ENCODE data around the gene CRTC2. TPM values are rescaled to one million over a fixed set of nuclear protein-coding genes. Genes with fewer than 3 reads are reported as not detected.

The CRTC2 gene
- total RNA-seq, 2 experiments from 2014 or later: 86.3 to 98.5 TPM

DNA sequence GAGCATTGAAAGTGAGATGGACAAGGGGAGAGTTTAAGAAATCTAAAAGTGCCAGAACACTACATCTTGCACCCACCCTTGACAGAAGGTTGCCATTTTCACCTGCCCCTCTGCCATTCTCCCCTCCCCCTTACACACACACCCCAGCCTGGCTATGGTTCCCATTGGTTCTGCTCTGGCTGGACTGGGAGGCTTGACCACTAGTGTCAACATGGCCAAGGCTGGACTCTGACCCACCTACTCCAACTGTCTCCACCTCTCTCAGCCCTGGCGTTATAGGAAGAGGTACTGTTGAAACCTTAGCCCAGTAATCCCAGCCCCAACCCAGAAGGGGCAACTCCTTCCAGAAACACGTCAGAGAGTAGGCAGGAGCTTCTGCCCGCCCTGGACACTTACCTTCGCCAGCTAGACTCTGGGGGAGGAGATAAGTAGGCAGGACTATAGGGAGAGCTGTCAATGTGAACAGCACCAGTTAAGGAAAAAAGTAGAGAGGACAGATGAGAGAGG is 4.5 kb downstream of the CRTC2 start:
- no peaks in the 10 kb centered on the region for H3K9me3 Mint-ChIP-seq (ENCODE audit: low read depth)
- H3K36me3 Mint-ChIP-seq: peaks cover 36% of the 10 kb centered on the region
- CTCF ChIA-PET: interaction anchor here (0.9 to 1.0 kb wide), 3 partner anchors 9 to 32 kb away, joined by 3 to 4 read pairs (median 3); partner anchors contain the start of genes CREB3L4 and RAB13
- DNase-seq (no peak), ATAC-seq (no peak)
- H3K27ac Mint-ChIP-seq: peak overlapping the region; percentile 54
- peaks cover 32% of the 10 kb centered on the region for H3K4me1 Mint-ChIP-seq
- no peaks in the 10 kb centered on the region for H3K27me3 Mint-ChIP-seq
- no peak overlapping the region for H3K4me3 Mint-ChIP-seq

- H3K4me1 Mint-ChIP-seq: peaks cover 28% of the 10 kb centered on the region
- no peaks in the 10 kb centered on the region for H3K9me3 Mint-ChIP-seq (ENCODE audit: low read depth)
- no peak overlapping the region for H3K4me3 Mint-ChIP-seq
- DNase-seq: no peak
- H3K27ac Mint-ChIP-seq: peak overlapping the region; percentile 8
- CTCF ChIA-PET: no interaction called here
- no peaks in the 10 kb centered on the region for H3K27me3 Mint-ChIP-seq
- ATAC-seq: no peak
- peaks cover 38% of the 10 kb centered on the region for H3K36me3 Mint-ChIP-seq
Observed at GRCh38 chr1:153951801-153952200, 6.6 kb downstream of the CRTC2 start.

- ATAC-seq (no peak), DNase-seq (no peak)
- no peak overlapping the region for H3K4me3 Mint-ChIP-seq
- H3K9me3 Mint-ChIP-seq (ENCODE audit: low read depth): no peaks in the 10 kb centered on the region
- no peak overlapping the region for H3K27ac Mint-ChIP-seq
- peaks cover 24% of the 10 kb centered on the region for H3K4me1 Mint-ChIP-seq
- CTCF ChIA-PET: no interaction called here
- H3K36me3 Mint-ChIP-seq: peaks cover 38% of the 10 kb centered on the region
- H3K27me3 Mint-ChIP-seq: no peaks in the 10 kb centered on the region
Observed at GRCh38 chr1:153951183-153951582, 7.2 kb downstream of the CRTC2 start.

GRCh38 chr1:153946622-153947241 is 11.7 kb downstream of the CRTC2 start, which contains the start of gene DENND4B:
DENND4B (minus strand) TSS chr1:153946718; CDS start chr1:153944374, 2,344 bp downstream.
- DNase-seq (peak; percentile 83), ATAC-seq (peak; percentile 72)
- peak within 1 kb of the TSS; percentile 83 for H3K4me3 Mint-ChIP-seq
- H3K27ac Mint-ChIP-seq: peak within 1 kb of the TSS; percentile 98
- no peaks in the 10 kb centered on the region for H3K27me3 Mint-ChIP-seq
- H3K4me1 Mint-ChIP-seq: peaks cover 27% of the 10 kb centered on the region
- no peaks in the 10 kb centered on the region for H3K9me3 Mint-ChIP-seq (ENCODE audit: low read depth)
- H3K36me3 Mint-ChIP-seq: peaks cover 35% of the 10 kb centered on the region
- CTCF ChIA-PET: interaction anchor here (0.6 to 5.1 kb wide), 26 partner anchors 11 to 671 kb away, joined by 3 to 61 read pairs (median 5); partner anchors contain the start of genes CREB3L4, CRTC2, GATAD2B and JTB

DNA sequence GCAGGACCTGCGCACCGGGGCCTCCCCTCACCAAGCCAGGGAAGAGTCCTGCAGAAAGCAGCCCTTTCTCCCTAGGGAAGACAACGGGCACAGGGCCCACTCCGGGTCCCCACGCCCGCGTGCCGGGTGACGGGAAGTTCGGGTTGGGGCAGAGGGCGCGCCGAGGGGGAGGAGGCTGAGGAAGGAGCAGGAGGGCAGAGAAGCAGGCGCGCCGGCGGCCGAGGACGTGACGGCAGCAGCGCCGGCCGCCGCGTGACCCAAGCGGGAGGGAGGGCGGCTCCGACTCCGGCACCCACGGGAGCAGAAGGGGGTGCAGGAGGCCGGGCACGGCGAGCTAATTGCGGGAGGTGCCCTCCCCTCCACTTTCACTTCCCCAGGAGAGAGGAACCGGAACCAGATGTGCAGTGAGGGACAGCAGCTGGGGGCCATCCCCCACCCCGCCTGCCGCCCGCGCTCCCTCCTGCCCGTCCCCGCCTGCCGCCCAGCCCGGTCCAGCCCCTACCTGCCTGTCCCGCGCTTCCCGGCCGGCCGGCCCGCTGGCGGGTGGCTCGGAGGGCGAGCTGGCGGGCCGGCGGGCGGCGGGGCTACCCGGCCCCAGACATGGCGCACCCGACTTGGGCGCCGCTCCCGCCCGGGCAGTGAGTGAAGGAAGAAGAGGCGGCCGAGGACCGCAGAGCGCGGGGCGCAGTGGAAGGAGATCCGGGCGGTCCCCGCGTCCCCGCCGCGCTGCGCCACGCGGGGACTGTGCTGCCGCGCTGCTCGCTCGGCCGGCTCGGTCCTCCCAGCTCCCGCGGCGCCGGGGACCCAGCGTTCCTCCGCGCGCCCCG is 12.4 kb downstream of the CRTC2 start:
- Mint-ChIP-seq H3K4me3 (peak overlapping the region; percentile 83), H3K4me1 (peaks cover 27% of the 10 kb centered on the region), H3K9me3 (ENCODE audit: low read depth) (no peaks in the 10 kb centered on the region), H3K27ac (peak overlapping the region; percentile 98), H3K27me3 (no peaks in the 10 kb centered on the region), H3K36me3 (peaks cover 37% of the 10 kb centered on the region)
- DNase-seq (peak; percentile 85), ATAC-seq (peak; percentile 52)
- CTCF ChIA-PET: interaction anchor here (0.6 to 5.1 kb wide), 27 partner anchors 9 to 672 kb away, joined by 3 to 61 read pairs (median 4); partner anchors contain the start of genes CREB3L4, CRTC2, GATAD2B and JTB

DNA sequence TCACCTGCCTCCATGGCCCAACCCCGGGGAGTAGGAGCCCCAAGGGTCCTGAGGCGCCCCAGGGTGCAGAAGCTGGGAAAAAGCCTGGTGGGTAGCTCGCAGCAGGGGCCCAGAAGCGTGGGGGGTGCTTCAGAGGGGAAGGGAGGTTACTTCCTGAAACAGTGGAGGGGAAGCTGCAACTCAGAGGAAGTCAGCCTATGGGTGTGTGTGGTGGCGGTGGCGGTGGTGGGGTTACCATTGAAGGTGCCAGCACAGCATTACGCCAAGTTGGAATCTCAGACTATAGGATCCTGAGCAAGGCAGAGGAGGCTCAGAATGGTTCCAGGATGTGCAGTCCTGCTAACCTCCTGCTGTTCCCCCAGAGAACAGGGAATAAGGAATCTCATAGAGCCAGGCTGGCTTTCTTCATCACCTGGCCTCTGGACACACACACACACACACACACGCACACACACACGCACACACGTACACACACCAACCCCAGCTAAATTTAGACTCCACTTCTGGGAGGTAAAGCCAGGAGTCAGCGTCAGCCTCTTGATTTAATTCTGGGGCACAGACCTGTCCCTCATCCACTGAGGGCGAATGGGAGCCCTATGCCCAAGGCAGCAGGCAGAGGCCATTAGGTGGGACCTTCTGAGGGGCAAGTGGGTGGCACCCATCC is 13.1 kb downstream of the CRTC2 start:
- peak overlapping the region; percentile 98 for H3K27ac Mint-ChIP-seq
- H3K36me3 Mint-ChIP-seq: peaks cover 37% of the 10 kb centered on the region
- H3K4me3 Mint-ChIP-seq: peak overlapping the region; percentile 83
- peak; percentile 70 for ATAC-seq
- no peaks in the 10 kb centered on the region for H3K9me3 Mint-ChIP-seq (ENCODE audit: low read depth)
- CTCF ChIA-PET: interaction anchor here (0.6 to 5.1 kb wide), 22 partner anchors 9 to 273 kb away, joined by 3 to 61 read pairs (median 7); partner anchors contain the start of genes CREB3L4, CRTC2, GATAD2B and JTB
- H3K4me1 Mint-ChIP-seq: peaks cover 27% of the 10 kb centered on the region
- DNase-seq: peak; percentile 95
- H3K27me3 Mint-ChIP-seq: no peaks in the 10 kb centered on the region

GRCh38 chr1:153944827-153945117 is 13.6 kb downstream of the CRTC2 start:
- Mint-ChIP-seq H3K27ac (peak overlapping the region; percentile 98), H3K4me3 (peak overlapping the region; percentile 83), H3K36me3 (peaks cover 35% of the 10 kb centered on the region), H3K4me1 (peaks cover 27% of the 10 kb centered on the region), H3K9me3 (ENCODE audit: low read depth) (no peaks in the 10 kb centered on the region), H3K27me3 (no peaks in the 10 kb centered on the region)
- CTCF ChIA-PET: interaction anchor here (0.7 to 5.1 kb wide), 17 partner anchors 10 to 272 kb away, joined by 3 to 61 read pairs (median 16); partner anchors contain the start of genes CREB3L4, CRTC2, GATAD2B and JTB
- no peak for ATAC-seq
- DNase-seq: no peak

GRCh38 chr1:153944005-153944826 is 14.2 kb downstream of the CRTC2 start:
- no peaks in the 10 kb centered on the region for H3K9me3 Mint-ChIP-seq (ENCODE audit: low read depth)
- CTCF ChIA-PET: interaction anchor here (0.7 to 5.1 kb wide), 17 partner anchors 14 to 950 kb away, joined by 3 to 61 read pairs (median 16); partner anchors contain the start of genes CREB3L4, CRTC2, GATAD2B and JTB
- DNase-seq: no peak
- H3K27ac Mint-ChIP-seq: peak overlapping the region; percentile 98
- no peaks in the 10 kb centered on the region for H3K27me3 Mint-ChIP-seq
- peaks cover 34% of the 10 kb centered on the region for H3K36me3 Mint-ChIP-seq
- H3K4me3 Mint-ChIP-seq: peak overlapping the region; percentile 83
- no peak for ATAC-seq
- peaks cover 27% of the 10 kb centered on the region for H3K4me1 Mint-ChIP-seq

- Mint-ChIP-seq H3K27ac (peak overlapping the region; percentile 62), H3K4me3 (no peak overlapping the region), H3K36me3 (peaks cover 33% of the 10 kb centered on the region), H3K4me1 (peaks cover 27% of the 10 kb centered on the region), H3K27me3 (no peaks in the 10 kb centered on the region), H3K9me3 (ENCODE audit: low read depth) (no peaks in the 10 kb centered on the region)
- CTCF ChIA-PET: interaction anchor here (4.3 to 5.1 kb wide), 2 partner anchors 21 to 145 kb away, joined by 40 to 61 read pairs; partner anchors contain the start of gene GATAD2B
- DNase-seq (no peak), ATAC-seq (no peak)
Observed at GRCh38 chr1:153942766-153943549, 15.5 kb downstream of the CRTC2 start.

DNA sequence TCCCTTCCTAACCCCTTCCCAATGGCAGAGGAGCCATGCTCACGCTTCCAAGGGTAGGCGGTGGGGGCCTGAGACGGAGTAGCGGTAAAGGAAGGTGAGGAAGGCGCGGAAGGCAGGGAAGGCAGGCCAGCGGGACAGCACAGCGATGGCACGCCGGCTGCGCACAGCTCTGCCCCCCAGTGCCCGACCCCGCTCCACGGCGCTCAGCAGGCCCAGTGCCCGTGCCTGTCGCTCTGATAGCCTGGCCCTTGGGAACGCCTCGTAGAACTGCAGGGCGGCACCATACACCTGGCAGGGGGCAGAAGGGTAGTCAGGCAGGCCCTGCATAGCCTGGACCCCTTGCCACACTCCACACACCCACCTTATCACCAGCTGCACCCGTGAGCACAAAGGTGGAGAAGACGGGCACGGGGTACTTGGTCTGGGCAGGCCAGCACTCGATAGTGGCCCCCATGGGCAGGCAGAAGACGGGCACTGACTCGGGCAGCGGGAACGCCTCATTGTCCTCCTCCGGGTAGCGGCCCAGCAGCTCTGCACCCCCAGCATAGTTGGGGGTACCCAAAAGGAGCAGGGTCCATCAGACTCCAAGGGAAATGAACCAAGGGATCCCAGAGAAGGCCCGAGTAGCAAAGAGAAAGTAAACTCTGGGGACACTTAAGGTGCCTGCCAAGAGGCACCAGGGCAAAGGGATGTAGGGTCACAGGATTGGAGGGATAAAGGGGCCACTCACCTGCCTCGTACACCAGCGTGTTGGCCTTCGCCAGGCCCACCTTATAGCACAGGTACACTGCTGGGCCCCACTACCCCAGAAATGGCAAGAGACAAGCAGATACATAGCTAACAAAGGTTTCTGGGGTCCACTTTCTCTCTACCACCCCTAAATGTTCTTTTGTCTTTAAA is 16.3 kb downstream of the CRTC2 start:
- Mint-ChIP-seq H3K36me3 (peaks cover 41% of the 10 kb centered on the region), H3K27me3 (no peaks in the 10 kb centered on the region), H3K9me3 (ENCODE audit: low read depth) (no peaks in the 10 kb centered on the region), H3K27ac (no peak overlapping the region), H3K4me1 (peaks cover 25% of the 10 kb centered on the region), H3K4me3 (no peak overlapping the region)
- DNase-seq (no peak), ATAC-seq (no peak)
- CTCF ChIA-PET: no interaction called here

DNA sequence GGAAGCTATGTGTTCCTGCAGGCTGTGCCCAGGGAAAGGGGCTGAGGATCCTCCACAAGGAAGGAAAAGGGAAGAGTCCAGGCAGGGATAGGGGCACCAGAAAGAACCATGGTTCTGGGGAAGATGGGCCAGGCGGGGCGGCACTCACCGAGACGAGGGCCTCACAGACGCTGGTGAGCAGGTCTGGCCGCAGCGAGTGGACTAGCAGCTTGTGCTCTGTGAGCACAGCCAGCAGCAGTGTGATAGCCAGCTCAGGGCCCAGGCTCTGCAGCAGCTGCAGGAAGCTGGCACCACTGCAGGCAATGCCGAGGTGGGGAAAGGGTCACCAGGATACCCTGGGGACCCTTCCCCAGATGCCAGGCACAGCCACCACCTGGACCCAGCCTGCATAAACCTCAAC is 17.7 kb downstream of the CRTC2 start:
- Mint-ChIP-seq H3K27ac (peak overlapping the region; percentile 34), H3K4me3 (no peak overlapping the region), H3K27me3 (no peaks in the 10 kb centered on the region), H3K4me1 (peaks cover 21% of the 10 kb centered on the region), H3K9me3 (ENCODE audit: low read depth) (no peaks in the 10 kb centered on the region), H3K36me3 (peaks cover 52% of the 10 kb centered on the region)
- CTCF ChIA-PET: no interaction called here
- no peak for DNase-seq
- no peak for ATAC-seq
